ENCODE measurements around the gene CWC25. TPM values are rescaled to one million over a fixed set of nuclear protein-coding genes. Genes with fewer than 3 reads are reported as not detected.

The CWC25 gene
- total and polyA plus RNA-seq, 2 of the 13 experiments (the other 11 are each of a cell fraction or from before 2014, with no cell fraction given), result 15.6 to 22.7 TPM

GRCh38 chr17:38869526-38870258 is 44.6 kb upstream of the CWC25 start, which contains the start of gene LASP1 (continued):
- TF ChIP-seq KIAA2018 (CRISPR knock-in tag; IDR thresholded peaks at IDR 0.05; ENCODE audit: borderline replicate concordance), result no peak
- peak; percentile 70 for TF ChIP-seq SMAD1 (CRISPR knock-in tag; IDR thresholded peaks at IDR 0.05; ENCODE audit: borderline replicate concordance, low read depth)
- peak; percentile 32; the same call in 1 of the 2 replicates for TF ChIP-seq SMAD3 (CRISPR knock-in tag; IDR thresholded peaks at IDR 0.05)
- TF ChIP-seq TOE1 (CRISPR knock-in tag; IDR thresholded peaks at IDR 0.05), result no peak
- TF ChIP-seq ZNF274 (CRISPR knock-in tag; IDR thresholded peaks at IDR 0.05), result peak; percentile 55; the same call in 1 of the 2 replicates
- 0 out of 2 replicates have a peak, but pooled peaks have one; percentile 19 for TF ChIP-seq ZBTB21 (CRISPR knock-in tag; IDR thresholded peaks at IDR 0.05)
- TF ChIP-seq MEF2D (CRISPR knock-in tag; IDR thresholded peaks at IDR 0.05), result peak; percentile 84; the same call in 1 of the 2 replicates
- TF ChIP-seq FOXM1 (CRISPR knock-in tag; IDR thresholded peaks at IDR 0.05), result no peak
- TF ChIP-seq FOXO4 (CRISPR knock-in tag; conservative IDR thresholded peaks at IDR 0.05), result no peak
- TF ChIP-seq HNRNPH1 (optimal IDR thresholded peaks at IDR 0.05; ENCODE audit: low read depth, low read length), result no peak
- TF ChIP-seq ZNF230 (CRISPR knock-in tag; IDR thresholded peaks at IDR 0.05), result no peak; the same call in 1 of the 2 replicates
- no peak for TF ChIP-seq ZNF75D (CRISPR knock-in tag; IDR thresholded peaks at IDR 0.05; ENCODE audit: borderline replicate concordance)
- TF ChIP-seq STAT6 (CRISPR knock-in tag; IDR thresholded peaks at IDR 0.05; ENCODE audit: borderline replicate concordance), result peak; percentile 93; the same call in 1 of the 2 replicates
- TF ChIP-seq ZNF264 (CRISPR knock-in tag; IDR thresholded peaks at IDR 0.05), result 0 out of 2 replicates have a peak, but pooled peaks have one; percentile 30
- TF ChIP-seq KLF11 (CRISPR knock-in tag; IDR thresholded peaks at IDR 0.05), result peak; percentile 28; the same call in 1 of the 2 replicates
- peak; percentile 55 for TF ChIP-seq PTBP1 (IDR thresholded peaks at IDR 0.05; ENCODE audit: low read depth, low read length, poor library complexity, severe bottlenecking)
- TF ChIP-seq ZNF234 (CRISPR knock-in tag; conservative IDR thresholded peaks at IDR 0.05), result peak; percentile 90; the same call in 1 of the 2 replicates
- TF ChIP-seq GATAD2A (CRISPR knock-in tag; IDR thresholded peaks at IDR 0.05), result no peak; the same call in 1 of the 2 replicates

Data from HepG2 (cell line).